Tongue (tissue), 2 donors: ENCODE data around the gene TELO2. TPM values are rescaled to one million over a fixed set of nuclear protein-coding genes. Genes with fewer than 3 reads are reported as not detected.

Experiments used
- DNase-seq: peaks from one replicate; pipeline ENCODE4 v3.0.0-alpha.2; 2015
- total RNA-seq: library from RNA; depleted of rRNA; stranded (reverse); fragments of >200 nt; gene quantifications from one replicate; pipeline ENCODE4 v1.2.3, GENCODE V29; 2014

TELO2 gene
- total RNA-seq, 1 donor from 2014 or later = 25.2 TPM

DNA sequence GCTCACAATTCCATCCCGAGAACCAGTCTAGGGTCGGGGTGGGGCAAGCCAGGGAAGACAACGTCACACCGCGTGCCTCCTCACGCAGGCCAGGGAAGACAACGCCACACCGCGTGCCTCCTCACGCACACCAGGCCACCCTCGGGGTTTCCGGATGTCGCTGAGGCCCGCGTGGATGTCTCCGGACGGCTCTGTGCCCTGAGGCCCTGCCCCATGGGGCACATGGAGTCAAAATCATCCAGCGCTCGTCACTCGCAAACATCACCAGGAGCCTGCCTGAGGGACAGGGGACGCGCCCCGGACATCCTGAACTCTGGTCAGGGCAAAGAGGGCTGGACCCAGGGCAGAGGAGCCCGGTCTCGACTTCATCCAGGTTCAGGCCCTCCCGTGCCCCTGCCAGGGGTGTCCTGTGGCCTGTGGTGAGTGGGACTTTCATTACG lies 44.0 kb downstream of the TELO2 start:
- no peak for DNase-seq

DNA sequence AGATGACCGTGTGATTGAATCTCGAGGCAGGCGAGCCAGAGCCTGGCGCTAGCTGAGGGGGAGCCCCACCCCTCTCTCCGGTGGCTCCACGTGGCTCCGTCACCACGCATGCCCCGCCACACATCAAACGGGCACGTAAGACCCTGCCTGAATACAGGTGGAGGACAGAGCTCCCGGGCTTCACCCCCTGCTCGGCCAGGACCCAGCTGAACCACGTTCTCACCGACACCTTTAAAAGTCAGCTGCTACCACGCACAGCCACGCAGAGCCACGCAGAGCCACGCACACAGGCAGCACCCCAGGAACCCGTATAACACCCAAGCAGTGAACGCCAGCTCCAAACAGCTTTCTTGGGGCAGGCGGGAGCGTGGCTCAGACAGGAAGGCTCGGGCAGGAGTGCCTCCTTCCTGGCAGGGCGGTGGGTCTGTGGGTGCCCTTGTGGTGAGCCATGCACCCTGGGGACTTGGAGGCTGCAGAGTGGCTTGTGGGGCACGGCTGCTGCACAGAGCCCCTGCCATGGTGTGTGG lies 44.7 kb downstream of the TELO2 start:
- DNase-seq = no peak

DNA sequence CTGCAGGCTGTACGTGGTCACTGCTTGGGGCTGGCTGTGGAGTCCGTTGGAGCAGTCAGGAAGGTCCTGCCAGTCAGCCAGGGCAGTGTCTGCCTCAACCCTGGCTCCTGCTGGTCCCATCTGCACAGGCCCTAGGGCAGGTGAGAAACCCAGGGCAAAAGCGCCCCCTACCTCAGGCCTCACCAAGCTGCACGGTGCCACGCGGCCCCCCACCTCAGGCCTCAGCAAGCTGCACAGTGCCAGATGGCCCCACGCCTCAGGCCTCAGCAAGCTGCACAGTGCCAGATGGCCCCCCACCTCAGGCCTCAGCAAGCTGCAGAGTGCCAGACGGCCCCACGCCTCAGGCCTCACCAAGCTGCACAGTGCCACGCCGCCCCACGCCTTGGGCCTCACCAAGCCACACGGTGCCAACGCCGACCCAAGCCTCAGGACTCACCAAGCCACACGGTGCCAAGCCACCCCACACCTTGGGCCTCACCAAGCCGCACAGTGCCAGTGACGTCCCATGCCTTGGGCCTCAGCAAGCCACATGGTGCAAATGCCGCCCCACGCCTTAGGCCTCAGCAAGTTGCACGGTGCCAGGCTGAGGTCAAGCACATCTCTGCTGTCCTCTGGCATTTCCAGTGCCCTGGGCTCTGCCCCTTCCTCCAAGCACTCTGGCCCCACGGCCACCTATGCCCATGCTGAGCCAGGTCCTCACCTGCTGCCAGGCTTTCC lies 45.8 kb downstream of the TELO2 start:
- peak; percentile 33 for DNase-seq

DNA sequence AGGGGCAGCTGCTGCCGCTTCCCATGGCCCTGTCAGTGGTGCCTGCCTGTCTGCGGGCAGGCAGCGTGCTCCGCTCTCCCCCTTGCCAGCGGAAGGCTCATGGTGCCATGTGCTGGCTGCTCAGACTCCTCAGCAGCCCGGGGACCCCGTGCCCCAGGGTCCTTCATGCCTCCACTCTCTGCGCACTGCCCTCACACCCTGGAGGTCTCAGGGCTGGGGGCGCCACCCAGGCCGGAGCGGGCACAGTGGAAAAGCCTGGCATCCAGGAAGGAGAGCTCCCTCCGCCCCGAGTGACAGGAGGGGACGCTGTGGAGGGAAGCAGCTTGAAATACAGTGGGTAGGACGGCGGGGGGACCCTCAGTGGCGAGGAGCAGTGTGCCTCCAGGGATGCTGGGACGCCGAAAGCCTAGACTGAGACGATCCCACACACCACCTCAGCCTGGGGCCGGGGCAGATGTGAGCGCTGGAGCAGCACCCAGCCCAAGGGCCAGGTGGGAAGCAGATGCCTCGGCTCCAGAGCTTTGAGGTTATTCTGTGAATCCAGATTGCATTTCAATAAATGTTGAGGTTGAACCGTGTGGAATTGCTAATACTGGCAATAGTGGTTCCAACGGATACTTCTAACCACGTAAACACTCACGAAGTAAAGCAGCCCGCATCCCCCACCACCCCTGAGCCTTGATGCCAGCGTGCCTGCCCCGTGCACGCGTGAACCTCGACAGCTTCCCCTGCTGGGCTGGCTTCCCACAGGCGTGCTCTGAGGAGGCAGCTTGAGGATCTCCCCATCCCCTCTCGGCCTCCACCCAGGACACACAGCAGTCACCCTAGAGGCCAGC lies 46.8 kb downstream of the TELO2 start:
- DNase-seq = no peak

DNA sequence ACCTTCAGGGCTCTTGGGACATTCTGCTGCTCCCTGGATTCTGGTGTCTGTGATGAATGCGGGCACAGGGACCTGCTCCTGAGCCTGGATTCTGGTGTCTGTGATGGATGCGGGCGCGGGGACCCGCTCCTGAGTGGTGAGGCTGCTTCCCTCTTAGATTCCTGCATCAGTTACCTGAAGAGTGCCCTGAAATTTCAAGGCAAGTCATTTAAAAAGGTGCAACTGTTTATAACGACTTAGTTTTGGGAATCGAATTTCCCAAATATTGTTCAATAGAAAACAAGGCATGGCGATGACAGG lies 47.3 kb downstream of the TELO2 start:
- DNase-seq = no peak

DNA sequence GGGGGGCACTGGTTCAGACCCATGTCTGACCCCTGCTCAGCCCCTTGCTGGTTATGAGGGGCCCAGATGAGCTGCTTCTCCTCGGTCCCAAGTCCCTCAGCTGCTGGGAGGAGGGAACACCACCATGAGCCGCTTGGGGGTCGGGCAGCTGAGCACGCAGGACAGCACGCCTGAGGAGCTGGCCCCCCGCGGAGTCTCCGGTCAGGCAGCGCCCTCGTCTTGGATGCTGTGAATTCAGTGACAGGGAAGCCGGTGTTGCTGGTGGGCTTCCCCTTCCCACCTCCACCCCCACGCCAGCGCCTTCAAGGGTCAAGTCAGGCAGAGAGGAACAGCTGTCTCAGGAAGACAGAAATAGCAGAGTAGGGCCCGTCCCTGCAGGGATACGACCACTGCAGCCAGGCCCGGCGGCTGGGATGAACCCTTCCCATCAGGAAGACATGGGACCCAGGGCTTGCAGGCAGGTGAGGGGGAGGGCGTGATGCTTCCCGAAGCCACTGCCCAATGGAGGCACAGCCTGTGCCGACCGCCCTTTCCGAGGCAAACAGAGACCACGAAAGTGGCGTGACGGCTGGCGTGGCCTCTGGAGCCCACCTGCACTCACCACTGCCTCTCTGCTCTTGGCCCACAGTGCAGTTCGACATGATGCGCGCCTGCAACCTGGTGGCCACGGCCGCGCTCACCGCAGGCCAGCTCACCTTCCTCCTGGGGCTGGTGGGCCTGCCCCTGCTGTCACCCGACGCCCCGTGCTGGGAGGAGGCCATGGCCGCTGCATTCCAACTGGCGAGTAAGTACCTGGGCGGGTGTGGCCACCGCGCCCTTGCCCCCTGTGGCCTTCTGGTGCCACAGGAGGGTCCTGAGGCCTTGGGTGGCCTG lies 48.4 kb downstream of the TELO2 start:
- DNase-seq = peak; percentile 32

DNA sequence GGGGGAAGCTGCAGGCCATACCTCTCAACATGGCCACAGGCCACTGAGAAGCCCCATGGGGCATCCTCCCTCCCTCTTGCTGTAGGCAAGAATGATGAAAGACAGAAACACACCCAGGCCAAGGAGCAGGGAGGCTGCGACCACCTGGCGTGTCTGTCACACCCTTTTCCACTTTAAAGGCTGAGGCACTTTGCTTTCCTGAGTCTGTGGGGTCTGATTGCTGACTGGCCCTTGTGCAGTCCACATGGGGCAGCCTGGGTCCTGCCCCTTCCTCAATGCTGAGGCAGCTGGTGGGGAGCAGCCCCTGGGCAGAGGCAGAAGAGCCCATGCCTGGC lies 49.0 kb downstream of the TELO2 start:
- DNase-seq = peak; percentile 26

DNA sequence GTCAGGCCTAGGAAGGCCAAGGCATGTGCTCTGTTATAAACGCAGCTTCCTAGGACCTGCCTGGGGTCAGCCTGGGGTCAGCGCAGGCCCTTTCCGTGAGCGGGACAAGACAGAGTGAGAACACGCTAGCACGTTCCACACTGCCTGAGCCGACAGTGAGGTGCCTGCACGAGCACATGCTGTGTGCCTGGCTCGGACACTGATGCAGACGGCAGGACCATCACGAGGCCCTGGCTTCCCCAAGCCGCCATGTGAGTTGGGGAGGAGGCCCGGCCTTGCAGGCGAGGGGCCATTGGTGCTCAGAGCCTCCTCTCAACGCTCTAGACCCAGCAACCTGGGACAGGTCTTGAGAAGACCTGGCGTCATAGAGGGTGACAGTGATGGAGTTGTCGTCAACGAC lies 49.4 kb downstream of the TELO2 start:
- DNase-seq = no peak

DNA sequence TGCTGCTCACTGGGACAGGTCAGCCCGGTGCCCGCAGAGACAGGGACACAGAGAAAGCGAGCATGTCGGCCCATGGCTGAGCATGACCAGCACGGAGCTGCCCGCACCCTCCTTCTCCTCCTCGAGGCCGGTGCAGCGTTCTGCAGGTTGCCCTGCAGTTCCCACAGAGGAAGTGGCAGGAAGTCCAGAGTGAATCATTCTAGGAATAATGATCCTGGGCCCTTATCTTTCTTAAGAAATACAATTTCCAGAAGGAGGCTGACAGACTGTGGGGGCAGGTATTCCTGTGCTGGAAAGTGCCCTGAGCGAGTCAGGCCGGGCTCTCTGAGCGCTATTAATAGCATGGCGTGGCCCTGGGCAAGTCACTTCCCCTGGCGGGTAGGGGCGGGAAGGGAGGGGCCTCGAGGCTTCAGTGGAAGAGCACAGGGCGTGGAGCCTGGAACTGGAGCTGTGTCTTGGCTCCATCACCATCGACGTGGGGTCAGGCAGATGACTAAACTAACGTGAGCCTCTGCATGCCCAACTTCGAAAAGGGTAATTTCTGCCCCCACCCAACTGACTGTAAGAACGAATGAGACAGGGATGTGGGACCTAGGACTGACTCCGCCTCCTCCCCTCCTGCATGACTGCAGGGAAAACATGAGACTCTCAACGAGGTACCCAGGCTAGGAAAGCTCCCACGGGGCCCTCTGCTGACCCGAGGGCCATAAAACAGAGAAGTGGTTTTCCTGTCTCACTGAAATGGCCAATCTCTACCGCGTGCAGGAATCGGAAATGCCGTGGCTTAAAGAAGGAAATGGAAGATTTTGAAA lies 50.1 kb downstream of the TELO2 start:
- DNase-seq = peak; percentile 33

DNA sequence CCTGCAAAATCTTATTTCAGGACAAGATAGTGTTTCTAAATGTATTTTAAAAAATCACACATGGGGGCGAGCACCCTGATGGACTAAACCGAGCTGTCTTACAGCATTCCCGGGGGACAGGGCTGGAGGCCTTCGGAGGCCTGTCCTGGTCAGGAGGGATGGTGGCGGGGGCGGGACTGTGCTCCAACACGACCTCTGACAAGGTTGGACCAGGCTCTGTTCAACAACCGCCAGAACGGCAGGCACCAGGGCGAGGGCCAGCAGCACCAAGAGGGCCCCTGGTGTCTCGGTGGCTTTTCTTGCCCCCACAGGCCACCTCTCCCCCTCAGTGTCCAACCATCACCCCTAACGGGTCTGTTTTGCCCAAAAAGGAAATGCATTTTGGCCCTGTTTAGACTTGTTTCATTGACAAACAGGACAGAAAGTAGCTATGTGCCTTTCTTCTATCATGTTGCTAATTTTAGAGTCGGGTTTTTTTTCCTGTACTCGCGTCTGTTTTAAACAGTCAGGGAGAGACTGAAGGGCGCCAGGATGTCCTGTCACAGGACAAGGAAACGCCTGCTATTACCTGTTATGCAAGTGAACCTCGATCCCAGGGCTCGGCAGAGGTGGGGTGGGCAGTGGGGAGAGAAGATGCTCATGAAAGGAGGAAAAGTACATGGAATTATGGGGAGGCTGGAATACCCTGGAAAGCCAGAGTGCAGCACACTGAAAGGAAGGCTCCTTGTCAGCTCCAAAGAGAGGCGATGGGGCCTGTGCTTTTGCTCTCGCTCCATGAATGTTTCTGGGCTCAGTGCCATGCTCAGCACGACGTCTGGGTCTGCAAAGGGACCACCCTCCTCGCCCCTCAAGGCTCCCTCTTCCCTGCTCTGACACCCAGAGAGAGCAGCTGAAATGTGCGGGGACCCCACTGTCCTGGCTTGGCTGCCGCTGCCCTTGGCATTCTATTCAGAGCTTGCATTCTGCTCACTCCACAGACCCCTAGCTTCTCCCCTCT lies 52.2 kb downstream of the TELO2 start:
- no peak for DNase-seq

DNA sequence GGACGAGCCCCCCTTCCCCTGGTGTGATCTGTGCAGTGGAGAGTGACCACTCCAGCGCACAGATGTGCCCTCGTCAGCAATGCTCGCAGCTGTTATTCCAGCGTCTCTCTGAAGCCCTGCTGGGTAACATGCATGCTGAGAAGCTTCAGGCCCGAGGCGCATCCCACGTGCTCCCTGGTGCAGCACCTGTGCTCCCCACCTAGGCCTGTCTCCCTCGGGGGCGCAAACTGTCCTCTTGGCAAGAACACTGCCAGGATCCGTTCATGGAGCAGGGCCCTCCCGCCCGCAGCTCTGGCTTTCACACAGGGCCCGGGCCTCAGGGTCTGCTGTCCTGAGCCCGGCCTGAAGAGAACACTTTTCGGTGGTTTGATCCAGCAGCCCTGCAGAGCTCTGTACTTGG lies 53.3 kb downstream of the TELO2 start:
- DNase-seq = no peak

DNA sequence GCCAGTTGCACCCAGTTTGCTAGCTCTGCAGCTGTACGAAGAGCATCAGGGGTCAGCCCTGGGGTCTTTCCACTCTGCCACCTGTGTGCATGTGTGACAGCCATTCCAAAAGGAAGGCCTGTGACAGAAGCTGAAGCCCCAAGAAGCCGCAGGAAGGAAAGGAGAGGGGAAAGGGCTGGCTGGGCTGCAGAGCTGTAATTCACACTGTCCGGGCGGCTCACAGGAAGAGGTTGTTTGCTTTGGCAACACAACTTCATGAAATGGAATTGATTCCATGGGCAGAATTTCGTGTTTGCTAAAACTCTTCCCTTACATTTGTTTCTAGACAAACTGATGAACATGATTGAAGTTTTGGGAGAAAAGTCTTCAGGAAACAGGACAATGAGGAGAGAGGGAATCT lies 55.1 kb downstream of the TELO2 start:
- DNase-seq = no peak

DNA sequence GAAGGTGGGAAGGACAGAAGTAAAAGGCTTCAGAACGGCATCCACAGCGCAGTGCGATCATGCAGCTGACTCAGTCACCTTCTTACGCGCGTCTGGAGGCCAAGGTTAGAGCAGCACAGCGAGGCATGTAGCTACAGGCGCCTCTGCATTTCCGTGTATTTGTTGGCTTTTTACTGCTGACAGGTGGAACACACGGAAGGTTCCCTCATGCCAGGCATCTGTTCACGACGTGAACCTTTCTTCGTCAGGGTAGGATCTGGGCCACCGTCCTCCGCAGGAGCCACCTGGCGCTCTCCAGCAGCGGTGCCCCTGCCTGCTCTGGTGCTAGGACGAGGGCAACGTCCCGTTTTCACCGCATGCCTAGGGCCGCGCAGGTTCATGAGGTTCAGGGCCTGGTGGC lies 55.6 kb downstream of the TELO2 start:
- DNase-seq = no peak

DNA sequence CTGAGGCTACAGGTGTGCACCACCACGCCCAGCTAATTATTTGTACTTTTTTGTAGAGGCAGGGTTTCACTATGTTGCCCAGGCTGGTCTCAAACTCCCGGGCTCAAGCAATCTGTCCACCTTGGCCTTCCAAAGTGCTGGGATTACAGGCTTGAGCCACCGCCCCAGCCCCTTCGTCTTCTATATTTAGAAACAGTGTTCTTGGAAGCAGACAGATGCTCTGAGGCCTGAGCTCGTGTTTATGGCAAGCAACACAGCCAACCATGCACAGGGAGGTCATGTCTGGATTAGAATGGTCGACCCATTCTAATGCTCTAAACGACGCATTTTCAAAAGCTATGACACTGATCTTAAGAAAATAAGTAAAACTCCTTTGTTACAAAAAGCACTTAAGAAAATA lies 56.9 kb downstream of the TELO2 start:
- DNase-seq = peak; percentile 48

DNA sequence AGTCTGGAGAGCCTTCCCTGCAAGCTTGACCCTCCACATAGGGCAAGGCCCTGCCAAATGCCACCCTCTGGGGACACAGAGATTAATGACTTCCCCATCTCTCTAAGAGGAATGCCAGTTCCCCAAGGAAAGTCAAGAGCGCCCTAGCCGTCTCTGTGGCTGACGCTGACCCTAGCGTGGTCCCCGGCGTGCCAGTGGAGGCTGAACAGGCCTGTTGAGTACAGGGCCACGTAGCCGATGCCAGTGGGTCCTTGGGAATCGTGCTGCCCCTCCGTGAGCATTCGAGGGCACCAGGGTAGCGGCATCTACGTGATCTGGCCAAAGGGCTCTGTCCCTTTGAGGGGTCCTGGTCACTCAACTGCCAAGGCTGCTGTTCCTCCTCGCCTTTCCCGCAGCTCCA lies 57.5 kb downstream of the TELO2 start:
- DNase-seq = no peak

DNA sequence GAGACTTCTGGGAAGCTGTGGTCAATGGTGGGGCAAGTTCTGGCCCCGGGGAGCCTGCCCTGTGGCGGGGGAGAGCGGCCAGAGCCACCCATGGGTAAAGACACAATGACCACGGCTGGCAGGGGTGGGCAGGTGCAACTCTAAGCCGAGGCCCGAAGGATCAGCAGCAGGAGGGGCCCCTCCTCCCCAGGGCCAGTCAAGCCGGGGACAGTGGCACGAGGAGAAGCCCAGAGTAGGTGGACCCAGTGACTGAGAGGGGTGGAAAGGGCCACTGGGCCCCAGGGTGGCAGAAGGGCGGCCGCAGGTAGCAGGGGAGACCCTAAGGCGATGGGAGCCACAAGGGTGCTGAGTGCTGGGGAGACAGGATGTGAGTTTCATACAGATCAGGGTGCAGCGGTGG lies 58.0 kb downstream of the TELO2 start:
- no peak for DNase-seq

DNA sequence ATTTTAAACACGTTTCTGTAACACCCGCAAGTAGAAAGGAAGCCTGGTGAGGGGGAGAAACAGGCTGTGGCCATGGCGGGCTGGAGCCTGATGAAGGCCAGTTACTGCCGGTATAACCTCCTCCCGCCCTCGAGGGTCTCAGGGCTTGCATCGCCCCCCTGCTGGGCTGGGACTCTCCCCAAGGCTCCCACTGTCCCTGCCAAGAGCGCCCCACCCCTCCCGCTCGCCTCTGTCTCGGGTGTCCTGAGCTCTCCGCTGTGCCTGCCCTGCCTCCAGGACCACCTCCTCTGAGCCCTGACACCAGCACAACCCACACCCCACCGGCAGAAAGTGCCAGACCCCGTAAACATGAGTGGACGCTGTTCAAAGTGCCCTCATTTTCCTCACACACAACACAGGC lies 59.0 kb downstream of the TELO2 start:
- no peak for DNase-seq

DNA sequence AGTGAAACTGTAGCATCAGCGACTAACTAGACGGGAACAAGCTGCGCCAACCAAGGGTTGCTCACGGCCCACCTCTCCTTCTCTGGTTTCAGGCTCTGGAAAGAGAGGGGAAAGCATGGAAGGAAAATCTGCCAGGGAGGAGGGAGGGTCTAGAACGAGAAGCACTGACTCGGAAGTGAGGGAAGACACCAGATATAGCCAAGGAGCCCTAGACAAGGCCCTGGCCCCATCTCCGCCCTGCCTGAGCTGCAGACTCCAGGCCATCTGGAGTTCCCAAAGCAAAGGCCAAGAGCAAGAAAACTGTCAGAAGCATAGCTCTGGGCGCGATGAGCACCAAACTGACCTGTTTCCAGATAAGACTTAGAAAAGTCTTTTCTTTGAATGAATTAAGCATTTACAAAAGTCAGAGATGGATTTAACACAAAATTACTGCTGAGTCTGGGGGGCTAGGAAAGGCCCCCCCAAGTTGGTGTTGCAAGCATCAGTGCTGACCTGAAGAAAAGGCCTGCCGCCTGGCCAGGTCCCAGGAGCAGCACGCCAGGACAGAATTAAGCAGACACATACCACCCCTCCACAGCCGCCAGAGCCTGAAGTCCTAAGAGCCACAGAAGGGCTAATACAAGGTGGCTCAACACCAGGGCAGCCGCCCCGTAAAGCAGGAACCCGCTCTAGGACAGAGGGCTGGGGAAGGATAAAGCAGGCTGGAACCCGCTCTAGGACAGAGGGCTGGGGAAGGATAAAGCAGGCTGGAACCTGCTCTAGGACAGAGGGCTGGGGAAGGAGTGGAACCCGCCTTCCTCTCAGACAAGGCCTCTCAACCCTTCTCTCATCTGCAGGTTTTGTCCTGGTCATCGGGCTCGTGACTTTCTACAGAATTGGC lies 61.0 kb downstream of the TELO2 start:
- DNase-seq = no peak

DNA sequence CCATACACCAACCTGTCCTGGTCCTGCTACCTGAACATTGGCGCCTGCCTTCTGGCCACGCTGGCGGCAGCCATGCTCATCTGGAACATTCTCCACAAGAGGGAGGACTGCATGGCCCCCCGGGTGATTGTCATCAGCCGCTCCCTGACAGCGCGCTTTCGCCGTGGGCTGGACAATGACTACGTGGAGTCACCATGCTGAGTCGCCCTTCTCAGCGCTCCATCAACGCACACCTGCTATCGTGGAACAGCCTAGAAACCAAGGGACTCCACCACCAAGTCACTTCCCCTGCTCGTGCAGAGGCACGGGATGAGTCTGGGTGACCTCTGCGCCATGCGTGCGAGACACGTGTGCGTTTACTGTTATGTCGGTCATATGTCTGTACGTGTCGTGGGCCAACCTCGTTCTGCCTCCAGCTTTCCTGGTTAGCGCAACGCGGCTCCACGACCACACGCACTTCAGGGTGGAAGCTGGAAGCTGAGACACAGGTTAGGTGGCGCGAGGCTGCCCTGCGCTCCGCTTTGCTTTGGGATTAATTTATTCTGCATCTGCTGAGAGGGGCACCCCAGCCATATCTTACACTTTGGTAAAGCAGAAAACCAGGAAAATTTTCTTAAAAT lies 61.8 kb downstream of the TELO2 start:
- DNase-seq = no peak
